K562 (cell line): ENCODE results near the gene JAKMIP2. TPM values are rescaled to one million over a fixed set of nuclear protein-coding genes. Genes with fewer than 3 reads are reported as not detected.
"Not testable (repeated sequence)": the region's sequence is repeated elsewhere in the genome, so short reads cannot be mapped to it uniquely, and the experiment has no call there.

Experiments
- ATAC-seq: fragments of 200-7000 bp; cut with Tn5 transposase; 3 replicates; pipeline ENCODE4 v1.9.1; 2020; ENCODE audit warnings: moderate library complexity
- BruUV-seq: library from RNA; stranded (reverse); fragments of 400-500 nt; replicated peaks from 2 replicates; lab custom pipeline; 2021; lab: Mats Ljungman, UMichigan
- CTCF ChIA-PET: fragments of 300-600 bp; formaldehyde crosslinking; extraction: SDS; loops from one replicate; lab custom pipeline; 2021; ENCODE audit warnings: low intra/inter-chr PET ratio; lab: Yijun Ruan, JAX
- POLR2A ChIA-PET: fragments of 300-600, 350-650 bp; sonication (Branson Sonifier 250); formaldehyde crosslinking; extraction: SDS; loops from one replicate; lab custom pipeline; 2021; ENCODE audit warnings: antibody characterized with exemption, inconsistent platforms; lab: Yijun Ruan, JAX
- DNase-seq, 4 experiments: peaks; one replicate each; pipeline versions ENCODE4 v3.0.0 to v3.0.0-alpha.2; 2011 to 2018; ENCODE audit warnings: low spot score in 3 of 4, mixed read lengths in 3 of 4; ENCODE audit errors: extremely low read depth in 1 of 4
- FAIRE-seq: peaks from 2 replicates; lab custom pipeline; 2011; peaks lifted over from hg19 to GRCh38; lab: Jason Lieb, UNC
- H2AFZ ChIP-seq: 2 replicates; pipeline ENCODE4 v1.6.0; 2011; ENCODE audit warnings: low read depth, low read length, control low read depth, inconsistent platforms
- H3K27ac ChIP-seq: fragments of 200-600 bp; 3 replicates; pipeline ENCODE4 v1.8.0; 2011; ENCODE audit warnings: low read depth, mild to moderate bottlenecking, control low read depth, inconsistent platforms, low read length, moderate library complexity, mixed read lengths; ENCODE audit errors: extremely low read depth
- H3K27me3 ChIP-seq, 2 experiments: fragments of 300-600 bp in 1 of 2; 2 replicates in 1 of 2; 3 replicates in 1 of 2; pipeline versions ENCODE4 v1.6.0 to v1.8.0; 2011; ENCODE audit warnings: inconsistent platforms in 2 of 2, low read length in 2 of 2, mild to moderate bottlenecking in 1 of 2, mixed read lengths in 1 of 2, moderate library complexity in 1 of 2; ENCODE audit not compliant: control insufficient read depth in 2 of 2, insufficient read depth in 2 of 2
- H3K36me3 ChIP-seq: fragments of 300-600 bp; 3 replicates; pipeline ENCODE4 v1.8.0; 2011; ENCODE audit warnings: mild to moderate bottlenecking, low read length, inconsistent platforms; ENCODE audit not compliant: control insufficient read depth, insufficient read depth
- H3K4me1 ChIP-seq, 2 experiments: fragments of 200-600 bp in 1 of 2; replicated peaks in 1 of 2; 2 replicates in 1 of 2; 3 replicates in 1 of 2; pipeline versions ENCODE4 v1.5.1 to v1.8.0; 2011; ENCODE audit warnings: inconsistent platforms in 2 of 2, low read length in 2 of 2, mild to moderate bottlenecking in 1 of 2, mixed read lengths in 1 of 2, moderate library complexity in 1 of 2; ENCODE audit not compliant: control insufficient read depth in 2 of 2, insufficient read depth in 2 of 2
- H3K4me2 ChIP-seq: 2 replicates; pipeline ENCODE4 v1.6.1; 2011; ENCODE audit warnings: low read length, control low read depth, inconsistent platforms, mixed read lengths; ENCODE audit not compliant: insufficient read depth
- H3K4me3 ChIP-seq: fragments of 200-600 bp; sonication (generic), shearing (Covaris generic); 2 replicates; pipeline ENCODE4 v1.5.1; 2016; ENCODE audit warnings: control low read depth, inconsistent platforms
- H3K79me2 ChIP-seq: fragments of 200-600 bp; 3 replicates; pipeline ENCODE4 v1.8.0; 2011; ENCODE audit warnings: low read length, inconsistent platforms; ENCODE audit not compliant: control insufficient read depth, insufficient read depth
- H3K9ac ChIP-seq, 2 experiments: 2 replicates each; pipeline versions ENCODE4 v1.6.0 to v1.6.1; 2011; ENCODE audit warnings: low read depth in 2 of 2, low read length in 2 of 2, control low read depth in 1 of 2, inconsistent platforms in 1 of 2, mild to moderate bottlenecking in 1 of 2, mixed read lengths in 1 of 2; ENCODE audit not compliant: insufficient read depth in 1 of 2
- H3K9me1 ChIP-seq: one replicate; pipeline ENCODE4 v1.6.0; 2011; ENCODE audit warnings: inconsistent platforms, mild to moderate bottlenecking, low read length, moderate library complexity; ENCODE audit not compliant: control insufficient read depth, insufficient read depth
- H3K9me3 ChIP-seq: replicated peaks from 2 replicates; pipeline ENCODE4 v1.5.1; 2011; ENCODE audit warnings: low read depth, low read length, inconsistent platforms; ENCODE audit not compliant: control insufficient read depth, insufficient read depth
- H4K20me1 ChIP-seq: replicated peaks from 2 replicates; pipeline ENCODE4 v1.6.1; 2011; ENCODE audit warnings: low read length, inconsistent platforms, mixed read lengths; ENCODE audit not compliant: control insufficient read depth, insufficient read depth
- HEY1 ChIP-seq: fragments of 250-450 bp; sonication (Bioruptor Pico); IDR thresholded peaks from 2 replicates; pipeline ENCODE4 v1.5.0; 2020; ENCODE audit warnings: mild to moderate bottlenecking, moderate library complexity, borderline replicate concordance
- NFE2L1 ChIP-seq: fragments of 450-650 bp; IDR thresholded peaks from 2 replicates; pipeline ENCODE4 v1.6.1; 2016; ENCODE audit warnings: missing genetic modification characterization, low read depth, mild to moderate bottlenecking, missing compliant biosample characterization, moderate library complexity, borderline replicate concordance
- POLR2AphosphoS2 ChIP-seq: IDR thresholded peaks from 2 replicates; pipeline ENCODE4 v1.6.1; 2012; ENCODE audit warnings: low read length, improper control_type of control experiment
- SRSF3 ChIP-seq: fragments of 200-400 bp; formaldehyde crosslinking; IDR thresholded peaks from 2 replicates; pipeline ENCODE4 v1.6.1; 2016; ENCODE audit warnings: mild to moderate bottlenecking, low read length, moderate library complexity; ENCODE audit not compliant: insufficient read depth
- ZBTB2 ChIP-seq: fragments of 450-650 bp; IDR thresholded peaks from 2 replicates; pipeline ENCODE4 v1.6.1; 2016; ENCODE audit warnings: antibody characterized with exemption
- ZBTB5 ChIP-seq: fragments of 450-650 bp; IDR thresholded peaks from 2 replicates; pipeline ENCODE4 v1.6.1; 2017; ENCODE audit warnings: antibody characterized with exemption
- ZNF143 ChIP-seq: sonication (generic); formaldehyde crosslinking; IDR thresholded peaks from 2 replicates; pipeline ENCODE4 v1.9.0; 2022; ENCODE audit warnings: mild to moderate bottlenecking, missing genetic modification reagents
- ZNF175 ChIP-seq: fragments of 200-800 bp; sonication (Bioruptor generic); IDR thresholded peaks from 2 replicates; pipeline ENCODE4 v1.6.1; 2016; ENCODE audit warnings: low read depth, mild to moderate bottlenecking, missing genetic modification characterization, missing compliant biosample characterization
- ZNF282 ChIP-seq: sonication (generic); formaldehyde crosslinking; IDR thresholded peaks from 2 replicates; pipeline ENCODE4 v1.8.1; 2023; ENCODE audit warnings: missing genetic modification reagents
- ZNF436 ChIP-seq: fragments of 250-450, 450-650 bp; sonication (Bioruptor Pico); formaldehyde crosslinking; IDR thresholded peaks from 2 replicates; pipeline ENCODE4 v1.7.0; 2020; ENCODE audit warnings: mild to moderate bottlenecking
- WGBS: fragments of 100-300 bp; shearing (Covaris generic); methylation state at CpG from one replicate; pipeline ENCODE4 v1.1.6; 2016; ENCODE audit warnings: low coverage, mixed read lengths; ENCODE audit not compliant: insufficient coverage; ENCODE audit errors: missing lambda C conversion rate; 5-methylcytosine and 5-hydroxymethylcytosine counted together
- in situ Hi-C: fragments of 300-500 bp; cut with MboI; formaldehyde crosslinking; loops from 4 replicates; pipeline ENCODE4 v1.15.0; 2018; ENCODE audit warnings: inconsistent platforms, mixed read lengths
- intact Hi-C: fragments of 100-400 bp; cut with micrococcal nuclease; formaldehyde crosslinking; loops from 2 replicates; pipeline ENCODE4 v1.14.2; 2022
- polyA plus RNA-seq, 8 experiments: library from polyadenylated mRNA; depleted of rRNA in 4 of 8; stranded (reverse) in 5 of 8; unstranded in 3 of 8; fragments of >200 nt; fragmentation: Nextera tagmentation in 2 of 8; fragmentation: Illumina TruSeq in 1 of 8; extraction: Ambion mirVana in 2 of 8; extraction: Trizol in 1 of 8; gene quantifications; 2 replicates each; pipeline versions ENCODE4 v1.2.1 to v1.2.3, GENCODE V29; 2011 to 2014; ENCODE audit warnings: inconsistent platforms in 1 of 8, missing spikeins in 1 of 8
- total RNA-seq, 7 experiments: library from RNA; depleted of rRNA in 6 of 7; stranded (reverse); fragments of >200 nt in 6 of 7; fragmentation: Illumina TruSeq in 2 of 7; extraction: Trizol in 2 of 7; gene quantifications; 2 replicates each; pipeline versions ENCODE4 v1.2.1 to v1.2.3, GENCODE V29; 2011 to 2021; ENCODE audit warnings: low replicate concordance in 1 of 7

JAKMIP2 gene
- total and polyA plus RNA-seq, 9 of the 15 experiments (the other 6 are each of a cell fraction or from before 2014, with no cell fraction given): not detected

DNA sequence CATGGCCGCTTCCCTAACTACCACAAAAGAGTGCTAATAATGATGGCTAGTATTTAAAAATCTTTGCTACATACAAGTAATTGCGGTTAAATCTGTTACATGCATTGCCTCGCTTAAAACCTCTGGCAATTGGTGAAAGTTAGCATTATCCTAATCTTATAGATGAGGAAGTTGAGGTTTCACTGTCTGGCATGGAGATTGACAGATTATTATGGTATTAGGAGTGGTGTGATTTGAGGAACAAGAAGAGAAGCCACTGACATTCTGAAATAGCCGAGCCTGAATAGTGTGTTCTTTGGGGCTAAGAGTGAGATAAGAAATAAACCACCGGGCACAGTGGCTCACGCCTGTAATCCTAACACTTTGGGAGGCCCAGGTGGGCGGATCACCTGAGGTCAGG, 227.4 kb downstream of the JAKMIP2 start (continued):
- TF ChIP-seq SRSF3 (no peak), ZBTB5 (no peak), ZNF143 (CRISPR knock-in tag) (no peak), ZNF175 (no peak), ZNF436 (CRISPR knock-in tag) (no peak), ZNF282 (CRISPR knock-in tag) (no peak), POLR2AphosphoS2 (no peak), NFE2L1 (tag) (no peak), HEY1 (CRISPR knock-in tag) (no peak)

DNA sequence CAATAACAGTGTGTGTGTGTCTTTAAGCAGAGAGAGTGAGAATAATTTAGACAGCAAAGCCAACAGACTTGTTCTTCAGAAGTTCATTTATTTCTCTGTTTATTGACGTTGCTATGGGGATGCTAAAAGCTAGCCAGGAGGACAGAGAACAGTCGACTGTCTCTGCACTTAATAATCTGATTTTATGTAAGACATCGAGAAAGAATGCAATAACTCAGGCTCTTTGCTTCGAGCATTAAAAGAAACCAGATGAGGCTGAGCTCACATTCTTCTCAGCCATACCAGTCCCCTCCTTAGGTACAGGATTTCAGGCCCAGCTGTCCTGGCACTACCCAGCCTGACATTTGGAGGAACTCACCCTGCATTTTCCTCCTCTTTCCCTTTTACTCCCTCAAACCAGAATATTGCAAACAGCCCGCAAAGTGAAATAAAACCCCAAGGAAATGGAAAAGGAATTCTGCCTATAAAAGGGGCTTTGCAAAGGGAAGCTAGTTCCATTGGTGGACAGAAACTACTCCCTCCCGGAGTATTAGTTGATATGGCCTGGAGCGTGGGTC, 228.2 kb downstream of the JAKMIP2 start:
- no peak for ATAC-seq
- no peak for DNase-seq
- 0% methylated on average over 7 of the region's 7 CpGs for WGBS
- Histone ChIP-seq H3K9ac (no peak overlapping the region), H3K27ac (no peak overlapping the region), H3K4me2 (no peak overlapping the region), H2AFZ (no peak overlapping the region), H3K79me2 (no peaks in the 10 kb centered on the region), H3K9me1 (no peaks in the 10 kb centered on the region), H3K9me3 (no peaks in the 10 kb centered on the region), H3K27me3 (no peaks in the 10 kb centered on the region), H3K36me3 (no peaks in the 10 kb centered on the region), H3K4me1 (no peaks in the 10 kb centered on the region), H3K4me3 (no peak overlapping the region), H4K20me1 (no peaks in the 10 kb centered on the region)
- CTCF ChIA-PET: no interaction called here
- intact Hi-C loops (no loop called here), in situ Hi-C loops (no loop called here)
- POLR2A ChIA-PET: no interaction called here
- no peak for FAIRE-seq
- no peak for TF ChIP-seq ZBTB2
- no TSS peak for BruUV-seq

GRCh38 chr5:147553817-147554216, 228.7 kb downstream of the JAKMIP2 start:
- H3K9me1 ChIP-seq, ATAC-seq, CTCF ChIA-PET, H2AFZ ChIP-seq, H3K4me2 ChIP-seq, H3K4me1 ChIP-seq, H3K27ac ChIP-seq, H4K20me1 ChIP-seq, H3K27me3 ChIP-seq, H3K4me3 ChIP-seq, FAIRE-seq, H3K9ac ChIP-seq, POLR2A ChIA-PET, H3K9me3 ChIP-seq, BruUV-seq, H3K36me3 ChIP-seq, H3K79me2 ChIP-seq, intact Hi-C loops, in situ Hi-C loops, DNase-seq: not testable (repeated sequence)
- 0% methylated on average over 5 of the region's 5 CpGs for WGBS
